Measurements from ENCODE around the gene RTL3.

Gene RTL3

DNA sequence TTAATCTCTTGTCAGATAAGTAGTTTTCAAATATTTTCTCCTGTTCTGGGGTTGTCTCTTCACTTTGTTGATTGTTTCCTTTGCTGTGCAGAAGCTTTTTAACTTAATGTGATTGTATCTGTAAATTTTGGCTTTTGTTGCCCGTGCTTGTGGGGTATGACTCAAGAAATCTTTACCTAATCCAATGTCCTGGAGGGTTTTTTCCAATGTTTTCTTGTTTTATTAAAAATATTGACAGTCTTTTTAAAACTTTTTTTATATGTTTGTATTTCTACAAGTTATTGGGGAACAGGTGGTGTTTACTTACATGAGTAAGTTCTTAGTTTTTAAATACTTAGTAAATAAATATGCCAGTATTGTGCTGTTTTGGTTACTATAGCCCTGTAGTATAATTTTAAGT is 44.9 kb downstream of the RTL3 start:
- no peak for DNase-seq
